GM21529 (cell line): ENCODE measurements around the gene HHATL.

Experiments
- ATAC-seq: cut with Tn5 transposase; IDR thresholded peaks from one replicate; pipeline ENCODE4 v1.9.1; 2021; ENCODE audit not compliant: unreplicated experiment

HHATL gene

DNA sequence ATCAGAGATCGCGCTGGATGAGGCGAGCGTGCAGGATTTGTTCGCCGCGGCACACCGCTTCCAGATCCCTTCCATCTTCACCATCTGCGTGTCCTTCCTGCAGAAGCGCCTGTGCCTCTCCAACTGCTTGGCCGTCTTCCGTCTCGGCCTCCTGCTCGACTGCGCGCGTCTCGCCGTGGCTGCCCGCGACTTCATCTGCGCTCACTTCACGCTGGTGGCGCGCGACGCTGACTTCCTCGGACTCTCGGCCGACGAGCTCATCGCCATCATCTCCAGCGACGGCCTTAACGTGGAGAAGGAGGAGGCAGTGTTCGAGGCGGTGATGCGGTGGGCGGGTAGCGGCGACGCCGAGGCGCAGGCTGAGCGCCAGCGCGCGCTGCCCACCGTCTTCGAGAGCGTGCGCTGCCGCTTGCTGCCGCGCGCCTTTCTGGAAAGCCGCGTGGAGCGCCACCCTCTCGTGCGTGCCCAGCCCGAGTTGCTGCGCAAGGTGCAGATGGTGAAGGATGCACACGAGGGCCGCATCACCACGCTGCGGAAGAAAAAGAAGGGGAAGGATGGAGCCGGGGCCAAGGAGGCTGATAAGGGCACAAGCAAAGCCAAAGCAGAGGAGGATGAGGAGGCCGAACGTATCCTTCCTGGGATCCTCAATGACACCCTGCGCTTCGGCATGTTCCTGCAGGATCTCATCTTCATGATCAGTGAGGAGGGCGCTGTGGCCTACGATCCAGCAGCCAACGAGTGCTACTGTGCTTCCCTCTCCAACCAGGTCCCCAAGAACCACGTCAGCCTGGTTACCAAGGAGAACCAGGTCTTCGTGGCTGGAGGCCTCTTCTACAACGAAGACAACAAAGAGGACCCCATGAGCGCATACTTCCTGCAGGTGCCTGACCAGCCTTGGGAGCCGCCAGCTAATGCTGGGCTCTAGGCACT is 16.4 kb downstream of the HHATL start:
- ATAC-seq, result no peak

DNA sequence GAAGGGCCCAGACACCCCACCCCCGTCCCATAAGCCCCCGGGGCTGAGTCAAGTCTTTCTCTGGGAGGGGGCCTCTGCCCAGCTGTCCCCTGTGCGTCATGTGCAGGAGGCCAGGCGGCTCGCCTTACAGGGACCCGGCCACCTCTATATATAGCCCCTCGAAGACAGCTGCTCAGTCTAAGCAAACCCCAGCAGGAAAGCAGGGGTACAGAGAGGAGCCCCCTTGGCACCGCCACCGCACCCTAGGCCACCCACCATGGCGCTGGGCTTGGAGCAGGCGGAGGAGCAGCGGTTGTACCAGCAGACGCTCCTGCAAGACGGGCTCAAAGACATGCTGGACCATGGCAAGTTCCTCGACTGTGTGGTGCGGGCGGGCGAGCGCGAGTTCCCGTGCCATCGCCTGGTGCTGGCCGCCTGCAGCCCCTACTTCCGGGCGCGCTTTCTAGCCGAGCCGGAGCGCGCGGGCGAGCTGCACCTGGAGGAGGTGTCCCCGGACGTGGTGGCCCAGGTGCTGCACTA is 17.2 kb downstream of the HHATL start, which contains the start of gene KLHL40:
TSS of gene KLHL40 (plus strand) at position 175 of the 519 bp plus-strand sequence. CDS start at position 257, 82 bp downstream.
- ATAC-seq, result no peak

DNA sequence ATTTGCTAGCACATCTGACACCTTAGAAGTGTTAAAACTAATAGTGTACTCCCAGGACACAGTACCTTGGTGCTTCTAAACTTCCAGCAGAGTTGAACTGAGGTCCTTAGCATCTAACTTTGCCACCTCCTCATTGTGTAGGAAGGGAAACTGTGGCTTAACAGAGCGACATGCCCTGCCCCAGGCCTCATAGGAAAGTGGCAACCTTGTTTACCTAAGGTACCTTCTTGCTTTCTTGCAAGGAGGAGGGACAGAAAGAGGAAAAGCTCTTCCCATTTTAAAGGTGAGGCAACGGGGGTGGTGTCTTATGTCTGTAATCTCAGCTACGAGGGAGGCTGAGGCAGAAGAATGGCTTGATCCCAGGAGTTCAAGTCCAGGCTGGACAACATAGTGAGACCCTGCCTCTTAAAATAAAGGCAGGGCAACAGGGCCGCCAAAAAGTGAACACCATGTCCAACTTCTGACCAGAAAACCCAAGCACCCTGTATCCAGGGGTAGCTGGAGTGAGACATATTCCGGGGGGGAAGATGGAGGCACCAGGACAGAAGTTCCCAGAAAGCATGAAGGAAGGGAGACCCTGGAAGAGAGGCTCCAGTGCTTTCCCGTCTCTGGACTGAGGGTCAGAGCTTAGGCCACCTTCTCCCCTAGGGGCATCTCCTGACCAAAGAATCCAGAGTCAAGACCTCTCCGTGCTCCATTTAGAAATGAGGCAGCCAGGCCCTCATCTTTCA is 17.8 kb downstream of the HHATL start:
- ATAC-seq, result no peak

DNA sequence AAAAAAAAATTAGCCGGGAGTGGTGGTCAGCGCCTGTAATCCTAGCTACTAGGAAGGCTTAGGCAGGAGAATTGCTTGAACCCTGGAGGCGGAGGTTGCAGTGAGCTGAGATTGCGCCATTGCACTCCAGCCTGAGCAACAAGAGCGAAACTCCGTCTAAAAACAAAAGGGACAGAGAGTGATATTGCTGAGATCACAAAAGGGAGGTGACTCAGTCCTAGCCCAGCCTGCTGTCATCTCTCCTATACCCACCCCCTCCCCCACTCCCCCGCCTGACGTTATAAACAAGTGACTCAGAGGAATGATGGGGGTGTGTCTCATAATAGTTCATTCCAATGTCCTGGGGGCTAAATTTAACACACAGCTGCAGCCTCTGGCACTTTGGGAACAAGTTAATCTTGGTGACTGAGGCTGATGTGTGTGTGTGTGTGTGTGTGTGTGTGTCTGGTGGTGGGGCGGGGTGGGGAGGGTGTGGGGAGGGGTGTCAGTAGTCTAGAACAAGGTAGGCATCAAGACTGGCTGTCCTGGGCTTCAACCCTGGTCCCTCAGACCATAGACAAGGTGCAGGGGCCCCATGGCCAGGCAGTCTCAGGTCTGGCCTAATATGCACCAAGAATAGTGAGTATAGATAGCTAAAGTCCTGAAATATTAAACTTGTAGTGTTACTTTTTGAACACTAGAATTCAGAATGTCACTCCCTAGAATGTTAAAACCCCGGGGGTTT is 18.6 kb downstream of the HHATL start:
- ATAC-seq, result no peak

DNA sequence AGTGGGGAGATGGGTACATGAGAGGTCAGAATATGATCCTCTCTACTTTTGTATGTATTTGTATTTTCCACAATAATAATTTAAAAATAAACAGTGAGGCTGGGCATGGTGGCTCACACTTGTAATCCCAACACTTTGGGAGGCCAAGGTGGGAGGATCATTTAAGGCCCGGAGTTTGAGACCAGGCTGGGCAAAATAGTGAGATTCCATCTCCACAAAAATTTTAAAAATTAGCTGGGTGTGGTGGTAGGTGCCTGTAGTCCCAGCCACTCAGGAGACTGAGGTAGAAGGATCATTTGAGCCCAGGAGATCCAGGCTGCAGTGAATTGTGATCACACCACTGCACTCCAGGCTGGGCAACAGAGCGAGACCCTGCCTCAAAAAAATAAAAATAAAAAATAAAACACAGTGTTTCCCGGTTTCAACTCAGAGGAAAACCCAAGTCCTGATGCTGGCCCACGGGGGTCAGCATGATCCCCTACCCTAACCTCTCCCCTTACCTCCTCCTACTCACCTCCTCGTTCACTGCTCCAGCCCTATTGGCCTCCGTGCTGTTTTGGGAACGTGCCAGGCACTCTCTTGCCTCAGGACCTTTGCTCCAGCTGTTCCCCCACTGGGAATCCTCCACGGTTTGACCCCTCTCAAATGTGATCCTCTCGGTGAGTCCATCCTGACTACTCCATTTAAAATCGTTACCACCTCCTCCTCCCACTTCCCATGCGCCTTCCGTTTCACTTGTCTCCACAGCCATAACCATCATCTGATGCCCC is 20.1 kb downstream of the HHATL start:
- ATAC-seq, result no peak

DNA sequence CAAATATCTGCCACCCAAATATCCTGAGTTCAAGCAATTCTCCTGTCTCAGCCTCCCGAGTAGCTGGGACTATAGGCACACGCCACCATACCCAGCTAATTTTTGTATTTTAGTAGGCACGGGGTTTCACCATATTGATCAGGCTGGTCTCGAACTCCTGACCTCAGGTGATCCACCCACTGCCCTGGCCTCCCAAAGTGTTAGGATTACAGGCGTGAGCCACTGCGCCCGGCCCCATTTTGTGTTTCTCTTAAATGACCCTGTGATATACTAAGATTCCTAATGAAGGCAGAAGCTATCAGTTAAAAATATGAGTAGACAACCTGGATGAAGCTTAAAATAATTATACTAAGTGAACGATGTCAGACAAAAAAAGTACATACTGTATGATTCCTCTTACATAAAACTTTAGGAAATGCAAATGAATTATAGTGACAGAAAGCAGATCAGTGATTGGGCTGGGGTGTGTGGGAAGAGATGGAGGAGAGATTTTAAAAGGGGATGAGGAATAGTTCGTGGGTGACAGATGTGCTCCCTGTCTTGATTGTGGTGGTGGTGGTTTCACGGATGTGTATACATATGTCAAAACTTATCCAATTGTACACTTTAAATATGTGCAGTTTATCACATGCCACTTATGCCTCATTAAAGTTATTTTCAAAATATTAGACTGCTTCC is 21.1 kb downstream of the HHATL start:
- ATAC-seq, result no peak

DNA sequence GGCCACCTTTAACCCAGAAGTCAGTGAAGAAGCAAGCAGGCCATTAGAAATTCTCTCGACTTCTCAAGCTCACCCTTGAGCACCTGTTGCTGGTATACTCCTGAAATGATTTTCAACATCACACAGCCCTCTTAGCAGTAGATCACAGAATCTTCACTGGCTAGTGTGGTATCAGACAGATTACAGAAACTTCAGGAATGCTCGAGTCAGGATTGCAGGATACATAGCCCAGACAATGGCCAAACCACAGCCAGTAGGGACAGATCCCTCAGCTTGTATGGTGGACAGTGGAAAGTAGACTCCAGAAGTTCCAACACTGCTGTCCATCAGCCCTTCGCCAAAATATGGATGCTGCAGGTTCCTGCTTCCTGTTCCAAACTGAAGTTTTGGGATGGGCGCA is 21.8 kb downstream of the HHATL start:
- ATAC-seq, result no peak

DNA sequence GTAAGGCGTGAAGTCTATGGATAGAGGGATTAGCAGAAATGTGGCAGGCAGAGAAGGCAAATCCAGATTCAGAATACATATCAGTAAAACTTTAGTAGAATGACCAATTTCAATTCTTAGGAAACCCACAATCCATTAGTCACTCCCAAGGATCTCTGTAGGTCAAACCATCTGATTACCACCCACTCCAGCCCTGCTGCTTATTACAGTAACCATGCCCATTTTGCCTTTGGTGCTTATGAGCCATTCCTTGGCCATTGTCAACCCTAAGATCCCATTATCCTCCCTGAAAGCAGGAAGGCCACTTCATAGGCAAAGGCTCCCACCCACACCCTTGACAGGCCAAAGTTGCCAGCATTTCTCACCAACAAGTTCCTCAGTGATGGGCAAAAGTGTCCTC is 22.3 kb downstream of the HHATL start:
- ATAC-seq, result no peak

DNA sequence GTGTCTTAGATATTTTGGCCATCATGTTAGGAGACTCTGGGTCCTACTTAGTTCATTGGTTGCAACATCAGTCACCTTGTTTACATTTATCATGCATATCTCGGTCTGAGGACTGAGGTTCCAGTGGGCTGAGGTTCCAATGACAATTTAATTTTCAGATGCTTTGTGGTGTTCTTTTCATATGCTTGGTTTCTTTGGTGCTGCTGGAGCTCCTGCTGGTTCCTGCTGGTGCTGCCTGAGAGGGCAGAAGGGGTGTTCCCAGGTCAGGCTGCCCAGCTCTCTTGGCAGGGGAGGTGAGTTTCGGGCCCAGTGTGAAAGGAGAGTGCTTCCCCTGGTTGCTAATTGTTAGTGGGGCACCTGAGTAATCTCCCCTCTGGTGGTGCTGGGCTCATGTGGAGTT is 24.2 kb downstream of the HHATL start:
- no peak for ATAC-seq

DNA sequence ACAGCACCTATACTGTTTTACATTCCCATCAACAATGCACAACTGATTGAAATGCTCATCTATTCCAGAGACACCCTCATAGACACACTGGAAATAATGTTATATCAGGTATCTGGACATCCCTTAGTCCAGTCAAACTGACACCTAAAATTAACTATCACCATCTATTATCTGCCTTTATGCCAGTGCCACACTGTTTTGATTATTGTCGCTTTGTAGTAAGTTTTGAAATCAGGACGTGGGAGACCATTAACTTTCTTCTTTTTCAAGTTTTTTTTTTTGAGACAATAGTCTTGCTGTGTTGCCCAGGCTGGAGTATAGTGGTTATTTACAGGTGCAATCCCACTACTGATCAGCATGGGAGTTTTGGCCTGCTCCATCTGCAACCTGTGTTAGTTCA is 26.7 kb downstream of the HHATL start:
- ATAC-seq, result no peak

DNA sequence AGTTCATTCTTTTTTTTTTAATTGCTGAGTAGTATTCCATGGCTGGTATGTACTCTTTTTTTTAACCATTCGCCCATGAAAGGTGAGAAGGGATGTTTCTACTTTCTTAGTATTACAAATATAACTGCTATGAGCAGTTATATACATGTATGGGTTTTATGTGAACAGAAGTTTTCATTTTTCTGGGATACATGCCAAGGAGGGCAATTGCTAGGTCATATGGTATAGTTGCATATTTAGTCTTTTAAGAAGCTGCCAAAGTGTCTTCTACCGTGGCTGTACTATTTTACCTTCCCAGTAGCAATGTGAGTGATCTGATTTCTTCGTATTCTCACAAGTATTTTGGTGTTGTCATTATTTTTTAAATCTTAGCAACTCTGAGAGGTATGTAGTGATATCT is 28.5 kb downstream of the HHATL start:
- ATAC-seq, result no peak

DNA sequence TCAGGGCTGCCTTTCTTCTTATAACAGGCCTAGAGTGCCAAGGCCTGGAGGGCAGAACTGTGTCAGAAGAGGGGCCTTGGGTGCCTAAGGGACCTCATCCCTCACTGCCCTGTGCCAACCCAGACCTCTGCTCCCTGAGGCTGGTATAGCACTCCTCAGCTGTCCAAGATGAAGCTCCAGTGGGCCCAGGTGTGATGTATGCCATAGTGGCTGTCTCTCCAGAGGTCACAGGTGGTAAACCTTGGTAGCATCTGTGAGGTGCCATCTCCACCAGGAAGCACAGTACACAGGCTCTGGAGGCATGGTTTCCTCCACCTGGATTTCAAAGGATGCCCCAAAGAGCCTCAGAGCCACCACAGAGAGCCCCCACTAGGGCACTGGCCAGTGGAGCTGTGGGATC is 29.5 kb downstream of the HHATL start:
- no peak for ATAC-seq

DNA sequence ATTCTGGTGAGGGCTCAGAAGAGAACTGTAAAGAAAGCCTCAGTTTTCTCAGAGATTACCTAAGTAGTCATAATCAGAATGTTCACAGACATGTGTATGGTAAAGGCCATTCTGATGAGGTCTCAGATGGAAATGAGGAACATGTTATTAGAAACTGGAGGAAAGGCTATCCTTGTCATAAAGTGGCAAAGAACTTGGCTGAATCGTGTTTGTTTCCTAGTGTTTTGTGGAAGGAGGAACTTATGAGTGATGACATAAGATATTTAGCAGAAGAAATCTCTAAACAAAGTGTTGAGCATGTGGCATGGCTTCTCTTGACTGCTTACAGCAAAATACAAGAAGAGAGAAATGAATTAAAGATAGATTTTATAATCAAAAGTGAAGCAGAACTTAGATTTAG is 30.1 kb downstream of the HHATL start:
- no peak for ATAC-seq

DNA sequence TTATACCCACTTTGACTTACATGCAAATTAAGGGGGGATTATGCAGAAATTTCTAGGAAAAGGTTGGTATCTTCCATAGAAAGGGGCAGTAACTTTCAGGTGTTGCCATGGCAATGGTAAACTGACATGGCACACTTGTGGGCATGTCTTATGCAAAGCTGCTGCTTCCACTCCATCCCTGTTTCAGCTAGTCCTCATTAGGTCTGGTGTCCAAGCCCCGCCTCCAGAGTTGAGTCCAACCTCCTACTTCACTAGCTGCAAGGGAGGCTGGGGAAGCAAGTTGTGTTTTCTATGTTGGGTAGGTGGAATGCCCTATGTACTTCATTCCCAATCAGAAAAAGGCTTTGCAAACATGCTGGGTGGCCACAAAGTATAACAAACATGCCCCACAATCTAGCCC is 31.9 kb downstream of the HHATL start:
- ATAC-seq, result no peak

DNA sequence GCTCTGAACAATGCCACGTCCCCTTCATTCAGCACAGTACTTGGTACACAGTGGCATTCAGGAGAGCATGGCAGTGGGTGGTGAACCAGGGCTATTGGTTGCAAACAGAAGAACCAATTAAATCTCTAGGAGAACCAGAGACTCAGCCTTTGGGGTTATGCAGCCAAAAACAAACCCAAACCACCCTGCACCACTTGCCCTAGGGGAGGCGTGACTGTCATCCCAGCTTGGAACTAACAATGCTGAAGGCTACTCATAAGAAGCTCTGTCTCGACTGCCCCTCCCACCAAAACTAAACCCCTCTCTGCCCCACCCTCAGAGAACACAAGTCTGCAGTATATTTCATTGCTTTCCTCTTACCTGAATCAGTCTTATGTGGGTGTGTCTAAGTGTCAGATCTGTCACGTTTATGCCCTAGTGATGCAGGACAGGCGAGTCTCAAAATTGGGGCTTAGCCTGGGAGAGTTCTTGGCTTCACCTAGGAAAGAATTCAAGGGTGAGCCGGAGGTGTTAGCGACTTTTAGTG is 32.5 kb downstream of the HHATL start:
- no peak for ATAC-seq

DNA sequence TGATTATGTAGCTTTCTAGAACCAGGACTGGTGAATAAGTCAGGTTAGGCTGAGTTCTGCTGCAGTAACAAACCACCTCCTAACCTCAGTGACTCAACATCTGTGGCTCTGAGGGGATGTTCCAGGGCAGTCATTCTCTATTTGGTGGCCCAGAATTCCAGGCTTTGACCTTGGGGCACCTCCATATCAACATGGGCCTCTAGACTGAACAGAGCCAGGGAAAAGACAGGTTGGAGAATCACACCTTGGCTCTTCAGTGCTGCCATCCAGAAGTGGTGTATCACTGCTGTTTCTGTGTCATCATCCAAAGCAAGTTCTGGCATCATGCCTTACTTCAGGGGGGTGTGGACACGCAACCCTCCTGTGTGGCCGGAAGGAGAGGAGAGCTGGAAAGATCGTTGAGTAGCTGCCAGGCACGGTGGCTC is 33.8 kb downstream of the HHATL start:
- no peak for ATAC-seq

DNA sequence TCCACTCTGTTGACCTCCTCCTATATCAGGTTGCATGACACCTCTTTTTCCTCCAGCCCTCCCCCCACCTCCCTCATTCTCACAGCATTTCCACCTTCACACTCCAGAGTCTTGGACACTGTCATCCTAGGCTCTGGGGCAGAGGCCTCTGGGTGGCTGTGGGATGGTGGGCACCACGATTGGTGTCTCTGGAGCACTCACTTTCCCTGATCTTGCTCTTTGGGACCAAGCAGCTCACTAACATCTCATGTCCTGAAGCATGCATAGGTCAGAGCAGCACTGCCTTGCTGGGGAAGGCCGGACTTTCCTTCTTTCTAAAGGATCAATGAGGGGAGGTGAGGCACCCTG is 34.2 kb downstream of the HHATL start:
- no peak for ATAC-seq

DNA sequence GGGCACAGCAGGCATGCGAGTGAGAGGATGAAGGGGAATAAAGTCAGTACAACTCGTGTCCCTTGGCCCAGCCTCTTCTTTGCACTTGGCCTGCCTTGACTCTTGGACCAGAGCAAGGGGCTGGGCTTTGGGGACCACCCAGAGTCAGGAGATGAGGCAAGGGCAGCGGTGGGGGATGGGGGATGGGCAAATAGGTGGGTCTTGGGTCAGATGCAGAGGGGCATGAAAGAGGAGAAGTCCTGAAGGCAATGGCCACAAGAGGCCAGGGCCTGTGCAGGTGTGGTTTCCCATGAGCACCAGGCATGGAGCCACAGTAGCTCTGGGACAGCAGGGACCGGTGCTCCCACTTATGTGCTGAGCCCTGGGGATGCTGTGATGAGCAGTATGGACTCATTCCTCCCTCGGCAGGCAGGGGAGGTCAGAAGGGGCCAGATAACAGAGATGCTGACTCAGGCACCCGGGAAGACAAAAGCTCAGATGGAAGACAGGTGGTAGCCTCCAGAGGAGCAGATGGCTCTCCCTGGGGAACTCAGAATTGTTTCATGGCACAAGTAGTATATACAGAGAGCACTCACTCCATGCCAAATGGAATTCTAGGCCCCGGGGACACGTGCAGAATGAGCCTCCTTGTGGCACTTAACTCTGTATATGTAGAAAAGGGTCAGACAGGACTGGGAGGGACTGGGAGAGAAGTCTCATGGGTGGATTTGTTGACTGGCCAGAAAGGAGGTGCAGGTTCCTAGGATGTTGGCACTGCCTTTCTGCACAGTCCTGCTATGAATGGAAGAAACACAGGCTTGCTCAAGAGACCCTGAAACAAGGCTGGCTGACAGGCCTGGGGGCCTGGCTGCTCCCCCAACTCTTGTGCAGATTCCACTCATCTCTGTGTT is 34.8 kb downstream of the HHATL start:
- no peak for ATAC-seq

DNA sequence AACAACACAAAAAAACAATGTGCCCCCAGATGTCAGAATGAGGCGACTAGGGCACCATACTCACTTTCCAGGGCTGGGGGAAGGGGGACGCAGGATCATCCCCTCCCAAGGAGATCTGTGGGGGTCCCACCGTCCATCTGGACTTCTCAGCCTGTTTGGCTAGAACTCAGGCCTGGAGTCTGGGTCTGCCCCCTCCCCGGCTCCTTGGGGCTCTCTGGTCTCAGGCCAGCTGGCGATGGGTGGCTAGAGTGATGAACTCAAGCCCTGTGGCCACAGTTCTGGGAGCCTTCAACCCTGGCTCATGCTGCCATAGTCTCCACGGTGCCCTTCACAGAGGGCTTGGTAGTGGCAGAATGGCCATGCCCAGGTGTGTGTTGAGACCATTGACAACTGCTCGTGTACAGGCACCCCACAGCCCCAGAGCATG is 35.5 kb downstream of the HHATL start:
- ATAC-seq, result no peak
